ENCODE results near the gene C6orf132.

C6orf132 gene

GRCh38 chr6:42104095-42104803, 38.2 kb downstream of the C6orf132 start:
- peak; percentile 91 for DNase-seq

GRCh38 chr6:42103753-42104094, 38.7 kb downstream of the C6orf132 start:
- no peak for DNase-seq

- no peak for DNase-seq
Observed at GRCh38 chr6:42103216-42103615, 39.2 kb downstream of the C6orf132 start.

- DNase-seq: no peak
Observed at GRCh38 chr6:42101186-42101657, 41.2 kb downstream of the C6orf132 start.

GRCh38 chr6:42100029-42100901, 42.2 kb downstream of the C6orf132 start:
- no peak for DNase-seq

GRCh38 chr6:42099340-42100028, 42.9 kb downstream of the C6orf132 start:
- no peak for DNase-seq

- DNase-seq: no peak
Observed at GRCh38 chr6:42095776-42096541, 46.5 kb downstream of the C6orf132 start.

- DNase-seq: no peak
Observed at GRCh38 chr6:42095094-42095493, 47.3 kb downstream of the C6orf132 start.

GRCh38 chr6:42093582-42094329, 48.7 kb downstream of the C6orf132 start:
- no peak for DNase-seq

GRCh38 chr6:42091718-42092023, 50.7 kb downstream of the C6orf132 start:
- no peak for DNase-seq

GRCh38 chr6:42090819-42091717, 51.4 kb downstream of the C6orf132 start:
- DNase-seq: no peak

GRCh38 chr6:42088101-42088591, 54.3 kb downstream of the C6orf132 start:
- no peak for DNase-seq

- DNase-seq: no peak
Observed at GRCh38 chr6:42086046-42087035, 56.1 kb downstream of the C6orf132 start.

- no peak for DNase-seq
Observed at GRCh38 chr6:42084889-42085288, 57.5 kb downstream of the C6orf132 start.

- no peak for DNase-seq
Observed at GRCh38 chr6:42083530-42083929, 58.9 kb downstream of the C6orf132 start.

- DNase-seq: no peak
Observed at GRCh38 chr6:42079941-42080464, 62.4 kb downstream of the C6orf132 start.

- no peak for DNase-seq
Observed at GRCh38 chr6:42078386-42078785, 64.0 kb downstream of the C6orf132 start.

- DNase-seq: peak; percentile 70
Observed at GRCh38 chr6:42075159-42075838, 67.1 kb downstream of the C6orf132 start.

GRCh38 chr6:42073287-42073686, 69.1 kb downstream of the C6orf132 start:
- DNase-seq: no peak
